A549 (cell line): ENCODE results near the gene MAPRE2. TPM values are rescaled to one million over a fixed set of nuclear protein-coding genes. Genes with fewer than 3 reads are reported as not detected.
A peak's percentile ranks its signal among the peaks of the same experiment; 100 is the strongest.

ENCODE experiments used
- ATAC-seq, 2 experiments: fragments of 200-7000 bp in 1 of 2; fragments of >200 bp in 1 of 2; cut with Nextera tagmentation in 1 of 2; cut with Tn5 transposase in 1 of 2; 3 replicates each; pipeline versions ENCODE4 v1.8.0 to v1.9.1; 2018 to 2020; ENCODE audit warnings: mild to moderate bottlenecking in 1 of 2, moderate library complexity in 1 of 2
- CTCF ChIA-PET: fragments of 300-600 bp; sonication (Branson Sonifier 250); formaldehyde crosslinking; extraction: SDS; loops from one replicate; lab custom pipeline; 2021; ENCODE audit warnings: antibody characterized with exemption, inconsistent platforms; lab: Yijun Ruan, JAX
- POLR2A ChIA-PET: fragments of 350-600 bp; formaldehyde crosslinking; extraction: SDS; loops from one replicate; lab custom pipeline; 2021; ENCODE audit warnings: antibody characterized with exemption, inconsistent platforms; lab: Yijun Ruan, JAX
- DNase-seq, 2 experiments: peaks; one replicate each; pipeline versions ENCODE4 v3.0.0 to v3.0.0-alpha.2; 2011 to 2016; ENCODE audit warnings: low read depth in 1 of 2, low spot score in 1 of 2
- FAIRE-seq: peaks from 2 replicates; lab custom pipeline; 2011; peaks lifted over from hg19 to GRCh38; lab: Jason Lieb, UNC
- H3K27ac ChIP-seq, 2 experiments: fragments of >200 bp; sonication (Bioruptor Twin); formaldehyde crosslinking; 3 replicates each; pipeline ENCODE4 v1.5.1; 2016 to 2017
- H3K4me1 ChIP-seq: fragments of >200 bp; sonication (Bioruptor Twin); formaldehyde crosslinking; 3 replicates; pipeline ENCODE4 v1.6.1; 2016
- H3K4me2 ChIP-seq: fragments of >200 bp; sonication (Bioruptor Twin); formaldehyde crosslinking; 3 replicates; pipeline ENCODE4 v1.6.1; 2016
- H3K4me3 ChIP-seq: fragments of >200 bp; sonication (Bioruptor Twin); formaldehyde crosslinking; 3 replicates; pipeline ENCODE4 v1.5.1; 2016
- H3K9me3 ChIP-seq: fragments of >200 bp; sonication (Bioruptor Twin); formaldehyde crosslinking; 3 replicates; pipeline ENCODE4 v1.6.1; 2016
- CBX8 ChIP-seq: fragments of 200-600 bp; sonication (generic); IDR thresholded peaks from 2 replicates; pipeline ENCODE4 v1.6.1; 2016
- CHD2 ChIP-seq: fragments of 150-350 bp; IDR thresholded peaks from 2 replicates; pipeline ENCODE4 v1.6.1; 2014; ENCODE audit warnings: low read length; ENCODE audit not compliant: partially characterized antibody
- CHD4 ChIP-seq: fragments of 200-600 bp; sonication (generic); IDR thresholded peaks from 2 replicates; pipeline ENCODE4 v1.6.1; 2016; ENCODE audit warnings: antibody characterized with exemption, mild to moderate bottlenecking, borderline replicate concordance
- EHF ChIP-seq: fragments of 250-450 bp; sonication (Bioruptor Pico); IDR thresholded peaks from 2 replicates; pipeline ENCODE4 v1.5.0; 2020; ENCODE audit warnings: mild to moderate bottlenecking
- EHMT2 ChIP-seq: fragments of 200-600 bp; sonication (generic); IDR thresholded peaks from 2 replicates; pipeline ENCODE4 v1.6.1; 2016; ENCODE audit warnings: antibody characterized with exemption, low read depth, mild to moderate bottlenecking, moderate library complexity
- FOSL2 ChIP-seq, 2 experiments: fragments of 450-650 bp in 1 of 2; fragments of >200 bp in 1 of 2; sonication (Bioruptor Twin) in 1 of 2; formaldehyde crosslinking; IDR thresholded peaks; 2 replicates each; pipeline versions ENCODE4 v1.5.0 to v1.6.1; 2016 to 2020; ENCODE audit warnings: mild to moderate bottlenecking in 1 of 2, moderate library complexity in 1 of 2
- MAX ChIP-seq: IDR thresholded peaks from 2 replicates; pipeline ENCODE4 v1.6.1; 2012
- NFE2L2 ChIP-seq: fragments of 150-350 bp; conservative IDR thresholded peaks from 2 replicates; pipeline ENCODE4 v1.6.1; 2014; ENCODE audit warnings: low read length
- NPAS2 ChIP-seq: fragments of 250-450 bp; sonication (Bioruptor Pico); IDR thresholded peaks from 2 replicates; pipeline ENCODE4 v1.8.0; 2022; ENCODE audit warnings: mild to moderate bottlenecking, moderate library complexity, borderline replicate concordance
- PHF8 ChIP-seq: fragments of 200-600 bp; sonication (generic); IDR thresholded peaks from 2 replicates; pipeline ENCODE4 v1.6.1; 2016; ENCODE audit warnings: low read depth, mild to moderate bottlenecking, antibody characterized with exemption, moderate library complexity, borderline replicate concordance
- RAD21 ChIP-seq, 2 experiments: fragments of >200 bp in 1 of 2; sonication (Bioruptor Twin) in 1 of 2; formaldehyde crosslinking in 1 of 2; IDR thresholded peaks in 1 of 2; conservative IDR thresholded peaks in 1 of 2; 2 replicates in 1 of 2; 3 replicates in 1 of 2; pipeline ENCODE4 v1.6.1; 2012 to 2018; ENCODE audit warnings: inconsistent platforms in 1 of 2
- REST ChIP-seq: fragments of 200-600 bp; sonication (generic); IDR thresholded peaks from 2 replicates; pipeline ENCODE4 v1.6.1; 2016; ENCODE audit warnings: antibody characterized with exemption, mild to moderate bottlenecking, moderate library complexity
- RNF2 ChIP-seq: fragments of 200-600 bp; sonication (generic); IDR thresholded peaks from 2 replicates; pipeline ENCODE4 v1.6.1; 2016; ENCODE audit warnings: low read depth, mild to moderate bottlenecking, antibody characterized with exemption, moderate library complexity, borderline replicate concordance
- SMC3 ChIP-seq: fragments of >200 bp; sonication (Bioruptor Twin); formaldehyde crosslinking; IDR thresholded peaks from 3 replicates; pipeline ENCODE4 v1.6.1; 2018; ENCODE audit warnings: inconsistent platforms
- TFCP2L1 ChIP-seq: fragments of 250-450 bp; sonication (Bioruptor Pico); IDR thresholded peaks from 2 replicates; pipeline ENCODE4 v1.5.0; 2021; ENCODE audit warnings: mild to moderate bottlenecking
- TP53 ChIP-seq: fragments of 250-450 bp; sonication (Bioruptor Pico); IDR thresholded peaks from 2 replicates; pipeline ENCODE4 v1.5.0; 2021; ENCODE audit warnings: mild to moderate bottlenecking, moderate library complexity
- ZFP36 ChIP-seq: fragments of 450-650 bp; IDR thresholded peaks from 2 replicates; pipeline ENCODE4 v1.6.1; 2014; ENCODE audit warnings: borderline replicate concordance; ENCODE audit not compliant: partially characterized antibody
- WGBS: methylation state at CpG from one replicate; pipeline ENCODE4 v1.1.6; 2017; ENCODE audit errors: missing lambda C conversion rate; 5-methylcytosine and 5-hydroxymethylcytosine counted together
- polyA plus RNA-seq, 4 experiments: library from polyadenylated mRNA; depleted of rRNA in 3 of 4; stranded (reverse); fragments of >200 nt; fragmentation: RNase III in 1 of 4; extraction: RNeasy Plus Mini Kit Qiagen cat#74134 plus additional on column Dnase treatment in 1 of 4; gene quantifications; 2 replicates in 3 of 4; 3 replicates in 1 of 4; pipeline ENCODE4 v1.2.3, GENCODE V29; 2011 to 2017
- TF ChIP-seq, protein P1 (sequence below): fragments of 150-350 bp; IDR thresholded peaks from 2 replicates; pipeline ENCODE4 v1.6.1; 2014; ENCODE audit warnings: low read depth, mild to moderate bottlenecking, low read length
- TF ChIP-seq, protein P2 (sequence below): fragments of >200 bp; sonication (Bioruptor Twin); formaldehyde crosslinking; IDR thresholded peaks from 3 replicates; pipeline ENCODE4 v1.5.1; 2016
- TF ChIP-seq, protein P3 (sequence below): fragments of 250-450 bp; sonication (Bioruptor Pico); IDR thresholded peaks from 2 replicates; pipeline ENCODE4 v1.5.0; 2021; ENCODE audit warnings: mild to moderate bottlenecking, moderate library complexity, borderline replicate concordance
- TF ChIP-seq, protein P4 (sequence below): IDR thresholded peaks from 2 replicates; pipeline ENCODE4 v1.6.1; 2012; ENCODE audit warnings: low read depth, borderline replicate concordance

Gene MAPRE2
- polyA plus RNA-seq, 2 of the 4 experiments (the other 2 are of a cell fraction), result 11.4 to 59.1 TPM

DNA sequence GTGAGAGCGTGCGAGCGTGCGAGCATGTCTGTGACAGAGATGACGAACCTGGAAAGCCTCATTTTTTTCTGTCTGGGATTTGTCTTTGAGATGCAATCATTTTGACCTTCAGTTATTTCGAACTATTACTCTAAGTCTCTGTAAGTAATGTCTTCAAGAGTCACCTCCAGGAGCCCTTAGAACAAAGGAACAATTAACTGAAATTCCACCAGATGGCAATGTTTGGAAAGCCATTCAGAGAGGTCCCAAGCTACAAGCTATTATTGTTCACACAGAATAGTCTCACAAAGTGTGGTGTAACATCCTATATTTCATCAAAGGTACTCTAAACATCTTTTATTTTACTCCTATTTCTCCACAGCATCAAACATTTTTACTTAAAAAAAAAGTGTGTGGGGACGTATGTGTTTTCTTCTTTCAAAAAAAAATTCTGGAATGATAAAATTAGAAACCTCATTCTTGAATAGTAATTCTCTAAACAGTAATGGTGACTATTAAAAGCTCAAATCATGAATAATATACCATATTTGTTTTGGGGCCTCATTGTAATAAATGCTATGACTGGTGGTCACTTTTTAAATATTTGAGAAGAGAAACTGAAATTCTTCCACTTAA lies 35.1 kb upstream of the MAPRE2 start (continued):
- TF ChIP-seq, protein P1, sequence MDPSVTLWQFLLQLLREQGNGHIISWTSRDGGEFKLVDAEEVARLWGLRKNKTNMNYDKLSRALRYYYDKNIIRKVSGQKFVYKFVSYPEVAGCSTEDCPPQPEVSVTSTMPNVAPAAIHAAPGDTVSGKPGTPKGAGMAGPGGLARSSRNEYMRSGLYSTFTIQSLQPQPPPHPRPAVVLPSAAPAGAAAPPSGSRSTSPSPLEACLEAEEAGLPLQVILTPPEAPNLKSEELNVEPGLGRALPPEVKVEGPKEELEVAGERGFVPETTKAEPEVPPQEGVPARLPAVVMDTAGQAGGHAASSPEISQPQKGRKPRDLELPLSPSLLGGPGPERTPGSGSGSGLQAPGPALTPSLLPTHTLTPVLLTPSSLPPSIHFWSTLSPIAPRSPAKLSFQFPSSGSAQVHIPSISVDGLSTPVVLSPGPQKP, result no peak
- no peak for TF ChIP-seq EHF
- peak; percentile 75 for TF ChIP-seq RAD21 (conservative IDR thresholded peaks at IDR 0.05 in 1 of 2, IDR thresholded peaks at IDR 0.05 in 1 of 2)
- TF ChIP-seq NFE2L2, result no peak
- no peak for TF ChIP-seq CHD4
- TF ChIP-seq SMC3, result peak; percentile 72
- TF ChIP-seq, protein P2, sequence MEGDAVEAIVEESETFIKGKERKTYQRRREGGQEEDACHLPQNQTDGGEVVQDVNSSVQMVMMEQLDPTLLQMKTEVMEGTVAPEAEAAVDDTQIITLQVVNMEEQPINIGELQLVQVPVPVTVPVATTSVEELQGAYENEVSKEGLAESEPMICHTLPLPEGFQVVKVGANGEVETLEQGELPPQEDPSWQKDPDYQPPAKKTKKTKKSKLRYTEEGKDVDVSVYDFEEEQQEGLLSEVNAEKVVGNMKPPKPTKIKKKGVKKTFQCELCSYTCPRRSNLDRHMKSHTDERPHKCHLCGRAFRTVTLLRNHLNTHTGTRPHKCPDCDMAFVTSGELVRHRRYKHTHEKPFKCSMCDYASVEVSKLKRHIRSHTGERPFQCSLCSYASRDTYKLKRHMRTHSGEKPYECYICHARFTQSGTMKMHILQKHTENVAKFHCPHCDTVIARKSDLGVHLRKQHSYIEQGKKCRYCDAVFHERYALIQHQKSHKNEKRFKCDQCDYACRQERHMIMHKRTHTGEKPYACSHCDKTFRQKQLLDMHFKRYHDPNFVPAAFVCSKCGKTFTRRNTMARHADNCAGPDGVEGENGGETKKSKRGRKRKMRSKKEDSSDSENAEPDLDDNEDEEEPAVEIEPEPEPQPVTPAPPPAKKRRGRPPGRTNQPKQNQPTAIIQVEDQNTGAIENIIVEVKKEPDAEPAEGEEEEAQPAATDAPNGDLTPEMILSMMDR, result peak; percentile 66

DNA sequence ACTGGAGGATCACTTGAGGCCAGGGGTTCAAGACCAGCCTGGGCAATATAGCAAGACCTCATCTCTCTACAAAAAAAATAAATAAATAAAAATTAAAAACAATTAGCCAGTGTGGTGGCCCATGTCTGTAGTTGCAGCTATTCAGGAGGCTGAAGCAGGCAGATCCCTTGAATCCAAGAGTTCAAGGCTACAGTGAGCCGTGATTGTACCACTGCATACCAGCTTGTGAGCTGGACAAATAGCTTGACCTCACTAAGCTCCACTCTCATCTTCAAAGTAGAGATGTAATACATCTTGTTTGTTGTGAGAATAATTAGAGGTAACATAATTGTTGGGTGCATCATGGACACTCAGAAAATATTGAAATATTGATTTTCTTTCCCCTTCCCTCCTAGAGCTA lies 31.1 kb upstream of the MAPRE2 start:
- ChIA-PET POLR2A (no interaction called here), CTCF (interaction anchor here (1.3 to 1.4 kb wide), 2 partner anchors 10 to 135 kb away, joined by 3 read pairs; no protein-coding TSS in a partner anchor)
- 78% methylated on average over 1 of the region's 1 CpG for WGBS

More for the DNA sequence above, 31.1 kb upstream of the MAPRE2 start:
- H3K4me2 ChIP-seq, result no peak overlapping the region
- DNase-seq (no peak), FAIRE-seq (no peak), ATAC-seq (no peak)
- no peak overlapping the region for H3K4me3 ChIP-seq
- H3K9me3 ChIP-seq, result no peaks in the 10 kb centered on the region
- no peaks in the 10 kb centered on the region for H3K4me1 ChIP-seq
- H3K27ac ChIP-seq, result no peak overlapping the region
- no peak for TF ChIP-seq MAX
- TF ChIP-seq CHD2, result no peak
- no peak for TF ChIP-seq RNF2
- TF ChIP-seq RAD21 (conservative IDR thresholded peaks at IDR 0.05 in 1 of 2, IDR thresholded peaks at IDR 0.05 in 1 of 2), result no peak
- TF ChIP-seq EHMT2, result no peak
- TF ChIP-seq TFCP2L1 (CRISPR knock-in tag), result no peak
- no peak for TF ChIP-seq NFE2L2
- TF ChIP-seq NPAS2 (CRISPR knock-in tag), result no peak
- TF ChIP-seq, protein P3, sequence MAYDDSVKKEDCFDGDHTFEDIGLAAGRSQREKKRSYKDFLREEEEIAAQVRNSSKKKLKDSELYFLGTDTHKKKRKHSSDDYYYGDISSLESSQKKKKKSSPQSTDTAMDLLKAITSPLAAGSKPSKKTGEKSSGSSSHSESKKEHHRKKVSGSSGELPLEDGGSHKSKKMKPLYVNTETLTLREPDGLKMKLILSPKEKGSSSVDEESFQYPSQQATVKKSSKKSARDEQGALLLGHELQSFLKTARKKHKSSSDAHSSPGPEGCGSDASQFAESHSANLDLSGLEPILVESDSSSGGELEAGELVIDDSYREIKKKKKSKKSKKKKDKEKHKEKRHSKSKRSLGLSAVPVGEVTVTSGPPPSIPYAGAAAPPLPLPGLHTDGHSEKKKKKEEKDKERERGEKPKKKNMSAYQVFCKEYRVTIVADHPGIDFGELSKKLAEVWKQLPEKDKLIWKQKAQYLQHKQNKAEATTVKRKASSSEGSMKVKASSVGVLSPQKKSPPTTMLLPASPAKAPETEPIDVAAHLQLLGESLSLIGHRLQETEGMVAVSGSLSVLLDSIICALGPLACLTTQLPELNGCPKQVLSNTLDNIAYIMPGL (CRISPR knock-in tag), result no peak
- no peak for TF ChIP-seq ZFP36
- TF ChIP-seq TP53 (CRISPR knock-in tag), result no peak
- TF ChIP-seq, protein P4, sequence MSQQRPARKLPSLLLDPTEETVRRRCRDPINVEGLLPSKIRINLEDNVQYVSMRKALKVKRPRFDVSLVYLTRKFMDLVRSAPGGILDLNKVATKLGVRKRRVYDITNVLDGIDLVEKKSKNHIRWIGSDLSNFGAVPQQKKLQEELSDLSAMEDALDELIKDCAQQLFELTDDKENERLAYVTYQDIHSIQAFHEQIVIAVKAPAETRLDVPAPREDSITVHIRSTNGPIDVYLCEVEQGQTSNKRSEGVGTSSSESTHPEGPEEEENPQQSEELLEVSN, result no peak
- TF ChIP-seq FOSL2 (IDR thresholded peaks at IDR 0.05), result no peak
- TF ChIP-seq FOSL2 (CRISPR knock-in tag; IDR thresholded peaks at IDR 0.05), result no peak
- TF ChIP-seq PHF8, result no peak
- no peak for TF ChIP-seq EHF
- no peak for TF ChIP-seq REST
- no peak for TF ChIP-seq CBX8
